Right ventricle myocardium inferior (tissue), 1 donor: Measurements from ENCODE around the gene ASIC4. TPM values are rescaled to one million over a fixed set of nuclear protein-coding genes. Genes with fewer than 3 reads are reported as not detected.
A peak's percentile ranks its signal among the peaks of the same experiment; 100 is the strongest.

Source experiments
- ATAC-seq: fragments of 200-7000 bp; cut with Tn5 transposase; one replicate; pipeline ENCODE4 v1.9.1; 2020; ENCODE audit warnings: mild to moderate bottlenecking, moderate library complexity
- DNase-seq: peaks from one replicate; pipeline ENCODE4 v3.0.0; 2021; ENCODE audit errors: missing footprints
- intact Hi-C: fragments of 100-400 bp; cut with DNase I; formaldehyde crosslinking; loops from one replicate; pipeline ENCODE4 v1.11.0; 2022
- total RNA-seq: library from RNA; stranded (reverse); fragmentation: NEBNext Ultra II Directional; extraction: Animal tissue kit (Norgen Biotek cat#: 25700); gene quantifications from one replicate; pipeline ENCODE4 v1.2.1, GENCODE V29; 2021
- donor health status: DM: no; HTN: yes; CAD: no; lungs with severe emphysema.

Gene ASIC4
- total RNA-seq, 1 donor from 2014 or later = not detected

DNA sequence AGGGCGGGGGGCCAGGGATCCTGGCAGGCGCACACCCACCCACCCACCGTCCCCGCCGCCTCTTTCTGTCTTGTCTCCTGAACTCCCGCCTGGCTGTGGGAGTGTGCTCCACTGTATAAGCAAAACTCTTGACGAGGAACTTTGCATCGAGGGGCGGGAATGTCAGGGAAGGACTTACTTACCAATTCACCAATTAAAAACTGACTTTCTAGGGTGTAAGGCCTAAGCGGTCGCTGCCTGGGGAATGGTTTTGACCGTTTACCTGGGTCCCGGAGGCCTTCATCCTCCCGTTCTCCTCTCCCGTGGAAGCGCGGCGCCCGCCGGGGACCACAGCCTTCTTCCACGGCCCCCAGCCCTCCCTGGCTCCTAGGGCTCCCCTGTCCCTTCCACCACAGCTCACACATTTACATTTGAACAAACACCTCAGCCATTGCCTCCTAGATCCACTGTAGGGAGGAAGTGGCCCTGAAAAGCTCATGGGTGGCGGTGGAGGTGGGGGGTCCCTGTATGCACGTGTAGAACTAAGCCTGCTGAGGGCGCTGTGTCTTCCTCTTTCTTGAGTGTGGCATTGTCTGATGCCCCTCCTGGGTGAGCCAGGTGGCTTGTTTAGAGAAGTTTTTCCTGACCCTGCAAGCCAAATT lies 8.9 kb downstream of the ASIC4 start:
- ATAC-seq (no peak), DNase-seq (no peak)
- intact Hi-C loops = no loop called here

DNA sequence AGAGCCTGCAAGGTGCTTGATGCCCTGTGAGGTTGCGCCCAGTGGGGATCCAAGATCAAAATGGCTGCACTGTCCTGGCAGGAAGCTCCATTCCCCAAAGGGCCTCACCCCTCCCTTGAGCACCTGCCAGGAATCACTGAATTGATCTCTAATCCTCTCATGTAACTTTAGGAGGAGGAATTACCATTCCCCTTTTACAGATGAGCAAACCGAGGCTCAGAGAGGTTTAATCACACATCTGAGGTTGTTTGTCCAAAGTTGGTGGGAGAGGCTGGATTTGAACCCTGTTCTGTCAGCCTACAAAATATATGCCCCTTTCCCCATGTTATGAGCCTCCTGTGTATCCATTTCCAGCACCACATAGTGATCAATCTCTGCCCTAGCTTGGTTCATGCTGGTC lies 10.5 kb downstream of the ASIC4 start:
- ATAC-seq (no peak), DNase-seq (no peak)
- intact Hi-C loops = no loop called here

DNA sequence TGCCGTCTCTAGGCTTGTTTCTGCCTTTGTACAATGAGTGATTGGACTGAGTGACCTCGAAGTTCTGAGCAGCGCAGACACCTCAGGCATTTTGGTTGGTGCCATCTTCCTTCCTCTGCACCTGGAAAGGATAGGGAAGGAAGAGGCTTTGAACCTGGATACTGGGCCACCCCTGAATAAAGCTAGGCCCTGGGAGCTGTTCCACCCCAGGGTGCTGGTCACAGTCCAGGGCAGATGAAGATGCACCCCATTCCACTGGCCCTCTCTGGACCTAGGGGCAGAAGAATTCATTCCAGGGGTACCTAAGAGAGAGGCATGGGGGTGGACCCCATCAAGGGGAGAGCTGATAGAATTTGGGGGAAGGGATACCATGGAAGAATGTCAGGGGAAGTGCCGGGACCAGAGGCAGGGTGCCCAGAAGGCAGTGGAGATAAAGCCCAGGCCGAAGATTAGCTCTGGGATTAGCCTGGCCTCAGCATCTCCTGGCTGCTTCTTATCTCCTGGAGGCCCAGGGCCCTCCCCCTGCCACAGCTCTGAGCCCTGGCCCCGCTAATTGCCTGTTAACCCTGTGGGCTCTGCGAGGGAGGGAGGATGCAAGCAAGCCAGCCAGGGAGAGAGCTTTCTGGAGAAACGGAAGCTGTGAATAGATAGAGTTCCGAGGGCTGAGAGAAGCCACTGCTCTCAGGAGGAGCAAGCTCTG lies 11.4 kb downstream of the ASIC4 start:
- DNase-seq (no peak), ATAC-seq (no peak)
- intact Hi-C loops = no loop called here

DNA sequence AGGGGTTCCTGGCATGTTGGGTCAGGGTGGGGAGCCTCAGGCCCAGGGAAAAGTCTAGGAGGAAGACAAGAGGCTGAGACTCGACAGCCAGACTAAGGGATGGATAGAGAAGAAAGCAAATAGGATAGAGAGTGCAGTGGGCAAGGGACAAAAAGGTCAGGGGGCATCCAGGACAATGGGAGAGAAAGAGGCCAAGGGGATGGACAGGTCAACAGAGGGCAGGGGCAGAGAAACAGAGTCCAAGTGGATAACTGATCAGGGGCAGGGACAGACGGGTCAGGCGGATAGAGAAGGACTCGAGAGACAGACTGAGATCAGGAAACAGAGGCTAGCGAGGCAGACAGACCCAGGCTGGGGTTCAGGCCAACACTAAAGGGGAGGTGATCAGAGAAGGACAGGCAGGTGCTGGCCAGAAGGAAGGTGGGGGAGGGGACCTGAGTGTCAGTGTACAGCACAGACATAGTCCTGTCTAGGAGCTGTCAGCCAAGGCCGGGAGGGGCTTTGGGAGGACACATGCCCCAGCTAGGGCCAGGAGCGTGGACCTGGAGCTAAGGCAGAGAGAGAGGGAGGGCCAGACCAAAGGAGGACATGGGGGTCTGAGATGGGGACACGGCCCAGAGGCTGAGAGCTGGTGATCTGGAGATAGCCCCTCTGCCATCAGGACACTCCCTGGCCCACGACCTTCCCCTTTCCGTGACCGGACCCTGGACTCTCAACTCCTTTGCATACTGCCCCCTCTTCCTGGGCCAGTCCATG lies 12.2 kb downstream of the ASIC4 start:
- no peak for DNase-seq
- ATAC-seq = no peak
- intact Hi-C loops = no loop called here

DNA sequence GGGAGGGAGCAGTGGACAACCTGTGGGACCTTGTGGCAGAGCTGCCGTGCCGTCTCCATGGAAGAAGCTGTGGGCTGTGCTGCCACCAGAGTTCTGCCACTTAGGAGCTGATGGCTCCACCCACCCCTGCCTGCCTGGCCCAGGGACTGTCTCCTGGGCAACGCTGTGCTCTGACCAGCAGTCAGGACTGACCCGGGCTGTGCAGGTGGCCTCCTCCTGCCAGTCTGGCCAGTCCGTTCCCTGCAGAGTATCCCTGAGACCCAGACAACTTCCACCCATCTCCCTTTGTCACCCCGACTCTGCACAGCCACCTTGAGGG lies 12.8 kb downstream of the ASIC4 start:
- DNase-seq (no peak), ATAC-seq (peak; percentile 32)
- intact Hi-C loops = no loop called here

DNA sequence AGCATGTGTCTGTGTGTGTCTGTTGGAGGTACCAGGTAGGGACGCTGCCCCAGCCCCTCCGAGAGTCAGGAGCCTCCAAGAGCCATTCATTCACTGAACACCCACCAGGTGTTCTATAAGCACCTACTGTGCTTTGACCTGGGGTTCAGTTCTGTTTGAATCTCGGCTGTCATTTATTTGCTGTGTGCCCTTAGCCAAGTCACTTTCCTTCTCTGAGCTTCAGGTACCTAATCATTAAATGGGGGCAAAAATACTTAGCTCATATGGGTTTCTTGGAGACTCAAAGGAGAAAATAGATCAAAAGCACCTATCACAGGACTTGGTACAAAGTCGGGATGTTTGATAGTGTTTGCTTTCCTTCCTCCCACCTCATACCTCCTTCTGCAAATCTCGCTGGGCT lies 13.2 kb downstream of the ASIC4 start:
- DNase-seq (no peak), ATAC-seq (no peak)
- intact Hi-C loops = no loop called here

DNA sequence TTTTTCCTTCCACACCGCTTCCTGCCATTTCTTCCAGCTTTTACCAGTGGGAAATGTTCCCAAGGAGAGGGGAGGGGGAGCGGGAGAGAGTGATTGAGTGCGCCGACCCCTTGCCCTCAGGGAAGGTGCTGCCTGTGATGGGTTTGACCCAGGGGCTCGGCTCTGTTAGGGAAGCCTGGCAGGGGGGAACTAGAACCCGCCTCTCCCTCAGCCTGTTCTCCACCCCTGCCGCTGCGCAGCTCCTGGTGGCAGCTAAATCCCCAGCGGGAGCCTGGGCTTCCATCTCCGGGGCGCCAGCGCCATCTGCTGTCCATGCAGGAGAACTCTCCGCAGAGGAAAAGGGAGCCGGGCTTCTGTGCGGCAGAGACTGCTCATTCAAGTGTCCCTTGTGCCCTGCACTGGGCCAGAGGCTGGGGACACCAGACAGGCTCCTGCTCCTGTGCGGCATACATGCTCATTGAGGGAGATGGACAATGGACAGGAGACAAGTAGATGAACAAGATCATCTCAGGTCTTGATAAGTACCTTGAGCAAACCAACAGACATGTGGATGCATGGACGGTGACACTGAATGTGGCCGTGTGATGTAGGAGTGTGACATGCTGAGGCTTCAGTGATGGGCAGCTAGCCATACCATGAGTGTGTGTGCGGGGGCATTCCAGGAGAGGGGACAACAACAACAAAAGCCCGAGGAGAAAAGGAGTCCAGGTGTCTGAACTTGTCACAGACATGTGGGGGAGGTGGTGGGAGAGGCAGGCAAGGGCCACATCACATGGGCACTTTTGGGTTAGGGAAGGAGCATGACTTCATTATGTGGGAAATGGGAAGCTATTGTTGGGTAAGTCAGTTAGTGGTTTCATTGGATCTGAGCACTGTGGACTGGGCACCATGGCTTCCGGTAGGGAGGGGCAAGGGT lies 16.0 kb downstream of the ASIC4 start:
- ATAC-seq (peak; percentile 85), DNase-seq (peak; percentile 93)
- intact Hi-C loops = loop anchor here (1.0 to 2.0 kb wide), 3 partner anchors 54 to 127 kb away; no protein-coding TSS in a partner anchor

DNA sequence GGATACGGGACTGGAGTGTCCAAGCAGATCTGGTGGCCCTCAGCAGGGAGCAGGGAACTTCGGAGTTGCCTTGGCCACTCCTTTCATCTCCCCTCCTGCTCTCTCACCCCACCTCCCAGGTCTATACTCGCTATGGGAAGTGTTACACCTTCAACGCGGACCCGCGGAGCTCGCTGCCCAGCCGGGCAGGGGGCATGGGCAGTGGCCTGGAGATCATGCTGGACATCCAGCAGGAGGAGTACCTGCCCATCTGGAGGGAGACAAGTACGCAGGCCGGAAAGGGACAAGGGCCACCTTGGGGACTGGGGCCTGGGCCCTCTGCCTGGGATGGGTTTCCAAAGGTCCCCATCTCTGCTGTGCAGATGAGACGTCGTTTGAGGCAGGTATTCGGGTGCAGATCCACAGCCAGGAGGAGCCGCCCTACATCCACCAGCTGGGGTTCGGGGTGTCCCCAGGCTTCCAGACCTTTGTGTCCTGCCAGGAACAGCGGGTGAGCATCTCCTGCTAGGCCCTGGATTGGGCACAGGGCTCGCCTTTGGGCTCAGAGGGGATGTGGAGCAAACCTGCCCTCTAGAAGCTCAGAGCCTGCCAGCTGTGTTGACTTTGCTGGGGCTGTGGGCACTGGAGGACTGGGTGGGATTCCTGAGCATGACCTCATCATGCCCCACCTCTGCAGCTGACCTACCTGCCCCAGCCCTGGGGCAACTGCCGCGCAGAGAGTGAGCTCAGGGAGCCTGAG lies 17.5 kb downstream of the ASIC4 start:
- DNase-seq (no peak), ATAC-seq (no peak)
- intact Hi-C loops = loop anchor here (2.0 kb wide), 1 partner anchor 55 kb away; no protein-coding TSS in a partner anchor

DNA sequence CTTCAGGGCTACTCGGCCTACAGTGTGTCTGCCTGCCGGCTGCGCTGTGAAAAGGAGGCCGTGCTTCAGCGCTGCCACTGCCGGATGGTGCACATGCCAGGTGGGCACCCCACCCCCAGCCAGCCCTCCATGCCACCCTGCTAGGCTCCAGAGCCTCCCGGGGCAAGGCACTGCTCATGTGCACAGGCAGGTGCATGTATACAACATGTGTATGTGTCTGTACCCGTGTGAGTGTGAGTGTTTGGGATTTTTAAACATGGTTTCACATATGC lies 18.0 kb downstream of the ASIC4 start:
- intact Hi-C loops = no loop called here
- DNase-seq = no peak
- ATAC-seq = no peak

DNA sequence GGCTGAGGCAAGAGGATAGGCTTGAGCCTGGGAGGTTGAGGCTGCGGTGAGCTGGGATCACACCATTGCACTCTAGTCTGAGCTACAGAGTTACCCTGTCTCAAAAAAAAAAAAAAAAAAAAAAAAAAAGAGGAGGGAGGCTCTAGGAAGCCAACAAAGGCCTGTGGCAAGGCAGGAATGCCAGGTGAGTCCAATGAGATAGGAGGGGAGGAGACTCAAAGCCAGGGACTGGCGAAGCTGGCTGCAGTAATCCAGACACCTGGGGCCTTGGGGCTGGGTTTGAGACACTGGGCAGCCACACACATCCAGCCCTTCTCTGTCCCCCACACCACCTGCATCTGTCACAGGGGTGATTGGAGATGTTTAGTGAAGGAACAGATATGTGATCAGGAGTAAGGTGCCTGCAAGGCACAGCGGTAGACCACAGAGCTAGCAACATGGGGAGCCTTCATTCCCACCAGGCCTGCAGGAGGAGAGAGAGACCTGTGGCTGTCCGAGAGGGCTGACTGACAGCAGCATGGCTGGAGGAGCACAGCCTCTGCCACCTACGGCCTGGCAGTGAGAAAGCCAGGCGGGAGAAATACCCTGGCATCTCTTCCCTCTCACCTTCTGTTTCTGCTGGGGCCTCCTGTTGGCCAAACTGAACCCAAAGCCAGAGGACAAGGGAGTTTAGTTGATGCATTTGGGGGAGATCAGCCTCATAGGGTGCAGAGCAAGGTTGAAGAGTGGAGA lies 19.8 kb downstream of the ASIC4 start:
- no peak for DNase-seq
- intact Hi-C loops = no loop called here
- ATAC-seq = no peak

DNA sequence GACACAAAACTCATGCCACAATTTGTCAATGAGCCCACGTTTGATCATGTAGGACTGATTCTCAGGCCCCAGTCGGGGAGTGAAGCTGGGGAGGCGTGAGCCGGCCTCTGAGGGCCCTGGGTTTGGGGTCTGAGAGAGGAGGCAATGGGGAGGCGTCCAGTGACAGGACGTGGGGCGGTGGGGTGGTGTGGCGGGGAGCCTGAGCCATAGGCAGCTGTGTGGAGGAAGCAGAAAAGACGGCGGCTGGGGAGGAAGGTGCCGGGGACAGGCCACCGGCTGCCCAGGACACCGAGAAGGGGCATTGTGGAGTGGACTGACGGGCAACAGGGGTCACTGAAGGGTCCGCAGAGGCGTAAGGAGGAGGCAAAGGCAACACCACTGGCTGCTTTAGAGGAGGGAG lies 22.1 kb downstream of the ASIC4 start:
- no peak for ATAC-seq
- no peak for DNase-seq
- intact Hi-C loops = no loop called here

DNA sequence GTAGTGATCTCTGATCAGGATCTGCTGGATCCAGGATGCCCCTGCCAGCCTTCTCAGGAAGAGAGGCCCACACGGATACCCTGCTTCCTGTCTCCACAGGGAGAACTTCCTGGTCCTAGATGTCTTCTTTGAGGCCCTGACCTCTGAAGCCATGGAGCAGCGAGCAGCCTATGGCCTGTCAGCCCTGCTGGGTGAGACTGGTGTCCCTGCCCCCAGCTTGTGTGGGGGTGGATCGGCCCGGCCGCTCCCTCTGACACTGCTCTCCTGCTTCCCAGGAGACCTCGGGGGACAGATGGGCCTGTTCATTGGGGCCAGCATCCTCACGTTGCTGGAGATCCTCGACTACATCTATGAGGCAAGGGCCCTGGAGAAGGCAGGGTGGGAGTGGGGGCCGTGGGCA lies 22.7 kb downstream of the ASIC4 start:
- ATAC-seq = no peak
- DNase-seq = no peak
- intact Hi-C loops = no loop called here

DNA sequence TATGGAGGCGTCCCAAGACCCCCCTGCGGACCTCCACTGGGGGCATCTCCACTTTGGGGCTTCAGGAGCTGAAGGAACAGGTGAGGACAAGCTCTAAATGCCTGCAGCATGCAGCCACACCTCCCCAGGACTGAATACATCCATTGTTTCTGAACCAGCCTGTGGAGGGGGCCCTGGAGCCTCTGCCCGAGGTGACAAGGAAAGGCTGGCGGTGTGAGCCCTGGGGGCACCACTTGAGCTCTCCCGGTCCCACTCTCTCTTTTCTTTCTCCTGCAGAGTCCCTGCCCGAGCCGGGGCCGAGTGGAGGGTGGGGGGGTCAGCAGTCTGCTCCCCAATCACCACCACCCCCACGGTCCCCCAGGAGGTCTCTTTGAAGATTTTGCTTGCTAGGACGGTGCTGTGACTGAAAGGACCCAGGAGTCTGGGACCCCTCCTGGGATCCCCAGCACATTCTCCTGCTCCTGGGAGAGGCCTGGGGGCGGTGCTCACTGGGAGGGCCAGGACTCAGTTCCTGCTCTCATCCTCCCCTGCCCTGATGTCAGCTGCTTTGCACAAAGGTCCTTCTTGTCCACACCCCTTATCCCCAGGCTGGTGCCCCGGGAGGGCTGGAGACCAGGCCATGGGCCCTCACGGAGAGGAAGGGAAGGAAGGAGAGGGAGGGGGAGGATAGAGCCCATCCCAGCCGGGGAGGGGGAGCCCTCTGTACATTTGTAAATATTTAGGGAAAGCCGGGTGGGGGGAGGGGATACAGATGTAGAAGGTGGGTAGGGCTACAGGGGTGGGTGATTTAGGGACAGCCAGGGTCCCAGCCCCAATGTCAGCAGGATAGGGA lies 23.6 kb downstream of the ASIC4 start:
- intact Hi-C loops = no loop called here
- DNase-seq (no peak), ATAC-seq (no peak)

DNA sequence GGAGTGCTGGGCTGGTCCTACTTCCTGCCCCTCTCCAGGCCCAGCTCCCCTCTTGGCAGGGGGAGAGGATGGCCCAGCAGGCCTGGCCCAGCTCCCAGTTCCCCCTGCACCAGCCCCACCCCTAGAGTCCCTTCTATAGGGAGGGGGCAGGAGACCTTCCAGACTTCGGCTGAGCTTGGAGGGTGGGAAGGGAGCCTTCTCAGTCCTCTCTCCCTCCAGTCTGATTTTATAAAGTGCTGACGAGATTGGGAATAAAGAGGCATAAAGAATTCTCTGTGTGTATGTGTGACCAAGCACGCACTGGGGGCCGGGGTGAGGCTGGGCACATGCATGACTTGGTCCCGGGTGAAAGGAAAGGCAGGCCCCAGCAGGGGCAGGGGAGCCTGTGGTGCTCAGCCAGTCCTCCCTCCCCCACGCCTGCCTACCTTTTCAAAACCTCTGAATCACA lies 24.2 kb downstream of the ASIC4 start:
- ATAC-seq (no peak), DNase-seq (no peak)
- intact Hi-C loops = no loop called here

DNA sequence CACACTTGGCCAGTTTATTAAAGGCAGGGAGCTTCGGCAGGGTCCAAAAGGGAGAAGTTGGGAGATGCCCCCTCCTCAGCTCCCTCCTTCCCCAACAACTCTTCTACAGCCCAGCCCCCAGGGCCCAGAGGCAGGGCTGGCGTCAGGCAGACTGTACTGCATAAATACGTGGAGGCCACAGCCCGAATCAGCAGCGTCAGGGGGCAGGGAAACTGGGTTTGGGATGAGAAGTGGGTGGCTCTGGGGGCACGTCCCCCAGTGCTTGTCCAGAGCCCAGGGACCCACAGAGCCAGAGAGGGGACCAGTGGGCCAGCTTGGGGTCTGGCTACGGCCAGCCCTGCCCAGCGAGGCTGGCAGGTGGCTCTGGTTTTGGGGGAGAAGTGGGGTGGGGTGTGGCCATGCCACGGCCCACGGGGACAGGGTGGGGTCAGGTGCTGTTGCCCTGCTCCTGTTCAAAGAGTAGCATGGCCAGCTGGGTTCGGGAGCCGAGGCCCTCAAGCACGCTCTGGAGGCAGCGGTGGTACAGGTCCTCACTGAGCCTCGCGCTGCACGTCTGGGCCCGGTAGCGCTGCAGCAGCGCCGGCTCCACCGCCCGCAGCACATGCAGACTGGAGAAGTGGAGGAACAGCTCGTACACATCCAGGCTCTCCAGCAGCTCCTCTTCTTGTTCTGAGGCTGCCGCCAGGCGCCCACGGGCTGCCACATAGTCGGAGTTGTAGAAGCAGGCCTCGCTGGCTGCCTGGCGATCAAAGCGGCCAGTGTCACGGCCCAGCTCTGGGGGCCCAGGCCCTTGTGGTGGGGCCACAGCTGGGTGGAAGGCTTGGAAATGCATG lies 24.9 kb downstream of the ASIC4 start:
- ATAC-seq (no peak), DNase-seq (no peak)
- intact Hi-C loops = no loop called here

DNA sequence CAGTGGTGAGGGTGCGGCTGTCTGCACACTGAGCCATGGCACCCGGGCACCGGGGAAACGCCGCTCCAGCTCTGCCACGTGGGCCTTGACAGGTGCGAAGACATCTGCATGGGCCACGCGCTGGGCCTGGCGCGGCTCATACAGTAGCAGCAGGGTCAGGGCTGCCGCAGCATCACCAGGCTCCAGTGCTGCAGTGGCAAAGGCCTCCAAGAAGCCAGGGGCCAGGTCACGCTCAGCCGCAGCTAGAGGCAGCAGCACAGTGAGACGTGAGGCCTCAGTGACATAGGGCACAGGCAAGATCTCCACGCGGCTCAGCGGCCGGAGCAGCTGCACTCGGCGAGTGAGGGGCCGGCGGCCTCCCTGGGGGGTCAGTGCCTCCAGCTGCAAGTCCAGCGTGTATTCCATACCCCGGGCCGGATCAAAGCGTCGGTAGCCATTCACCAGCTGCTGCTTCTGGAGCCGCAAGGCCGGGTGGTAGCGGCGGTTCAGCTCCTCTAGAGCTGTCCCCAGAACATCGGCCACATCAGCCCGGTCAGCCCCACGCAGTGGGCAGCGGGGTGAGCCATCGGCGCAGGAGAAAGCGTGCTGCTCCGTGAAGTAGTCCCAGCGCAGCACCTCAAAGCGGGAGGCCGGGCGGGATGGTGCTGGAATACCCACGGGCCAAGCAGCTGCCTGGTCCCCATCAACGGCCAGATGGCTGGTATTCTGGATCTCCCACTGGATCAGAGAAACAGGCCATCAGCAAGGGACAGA lies 25.8 kb downstream of the ASIC4 start:
- ATAC-seq (no peak), DNase-seq (no peak)
- intact Hi-C loops = loop anchor here (2.0 kb wide), 1 partner anchor 187 kb away; no protein-coding TSS in a partner anchor
